GM12875 (cell line): ENCODE data around the gene GCSAML.

ENCODE experiments used
- H3K4me3 ChIP-seq: one replicate; pipeline ENCODE4 v1.5.1; 2011; ENCODE audit warnings: low read depth, low read length, control low read depth
- TF ChIP-seq, protein P1 (sequence below): IDR thresholded peaks from 2 replicates; pipeline ENCODE4 v1.5.1; 2011; ENCODE audit warnings: low read depth, mild to moderate bottlenecking, control low read depth, inconsistent platforms, low read length, moderate library complexity, borderline replicate concordance; ENCODE audit not compliant: insufficient read depth

GCSAML gene

DNA sequence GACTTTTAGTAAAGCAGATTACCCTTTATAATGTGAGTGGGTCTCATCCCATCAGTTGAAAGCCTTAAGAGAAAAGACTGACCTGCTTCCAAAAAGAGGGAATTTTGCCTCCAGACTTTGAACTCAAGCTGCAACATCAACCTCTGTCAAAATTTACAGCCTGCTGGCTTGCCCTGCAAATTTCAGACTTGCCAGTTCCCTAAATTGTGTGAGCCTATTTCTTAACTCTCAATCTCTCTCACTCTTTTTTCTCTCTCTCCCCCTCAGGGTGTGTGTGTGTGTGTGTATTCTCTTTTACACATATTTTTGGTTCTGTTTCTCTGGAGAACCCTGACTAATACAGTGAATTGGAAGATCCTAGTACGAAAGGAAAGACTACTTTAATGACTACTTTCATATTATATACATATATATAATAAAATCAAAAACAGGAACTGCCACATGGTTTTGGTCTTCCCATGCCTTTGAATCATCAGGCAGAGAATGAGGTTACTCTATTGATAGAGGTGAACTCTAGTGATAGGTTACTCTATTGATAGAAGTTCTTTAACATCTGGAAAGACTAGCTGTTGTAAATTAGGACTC lies 19.1 kb upstream of the GCSAML start:
- no peak overlapping the region for H3K4me3 ChIP-seq
- TF ChIP-seq, protein P1, sequence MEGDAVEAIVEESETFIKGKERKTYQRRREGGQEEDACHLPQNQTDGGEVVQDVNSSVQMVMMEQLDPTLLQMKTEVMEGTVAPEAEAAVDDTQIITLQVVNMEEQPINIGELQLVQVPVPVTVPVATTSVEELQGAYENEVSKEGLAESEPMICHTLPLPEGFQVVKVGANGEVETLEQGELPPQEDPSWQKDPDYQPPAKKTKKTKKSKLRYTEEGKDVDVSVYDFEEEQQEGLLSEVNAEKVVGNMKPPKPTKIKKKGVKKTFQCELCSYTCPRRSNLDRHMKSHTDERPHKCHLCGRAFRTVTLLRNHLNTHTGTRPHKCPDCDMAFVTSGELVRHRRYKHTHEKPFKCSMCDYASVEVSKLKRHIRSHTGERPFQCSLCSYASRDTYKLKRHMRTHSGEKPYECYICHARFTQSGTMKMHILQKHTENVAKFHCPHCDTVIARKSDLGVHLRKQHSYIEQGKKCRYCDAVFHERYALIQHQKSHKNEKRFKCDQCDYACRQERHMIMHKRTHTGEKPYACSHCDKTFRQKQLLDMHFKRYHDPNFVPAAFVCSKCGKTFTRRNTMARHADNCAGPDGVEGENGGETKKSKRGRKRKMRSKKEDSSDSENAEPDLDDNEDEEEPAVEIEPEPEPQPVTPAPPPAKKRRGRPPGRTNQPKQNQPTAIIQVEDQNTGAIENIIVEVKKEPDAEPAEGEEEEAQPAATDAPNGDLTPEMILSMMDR = no peak

DNA sequence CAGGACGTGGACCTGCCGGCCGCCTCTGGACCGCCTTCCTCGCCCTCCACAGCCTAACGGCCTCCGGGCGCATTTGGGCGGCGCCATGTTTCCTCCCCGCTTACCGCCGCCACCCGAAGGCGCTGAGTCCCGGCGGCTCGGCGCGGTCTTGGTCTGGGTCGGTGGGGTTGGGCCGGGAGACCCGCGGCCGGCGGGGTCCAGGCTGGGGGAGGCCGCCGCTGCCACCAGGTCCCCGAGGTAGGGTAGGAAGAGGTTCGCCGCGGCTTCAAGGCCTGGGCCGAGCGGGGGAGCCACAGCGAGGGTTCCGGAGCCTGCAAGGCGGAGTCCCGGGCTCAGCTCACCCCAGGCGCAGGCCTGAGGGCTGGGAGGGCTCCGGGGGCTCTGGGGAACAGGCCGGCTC lies 18.1 kb upstream of the GCSAML start:
- no peak overlapping the region for H3K4me3 ChIP-seq
- TF ChIP-seq, protein P1 = no peak

DNA sequence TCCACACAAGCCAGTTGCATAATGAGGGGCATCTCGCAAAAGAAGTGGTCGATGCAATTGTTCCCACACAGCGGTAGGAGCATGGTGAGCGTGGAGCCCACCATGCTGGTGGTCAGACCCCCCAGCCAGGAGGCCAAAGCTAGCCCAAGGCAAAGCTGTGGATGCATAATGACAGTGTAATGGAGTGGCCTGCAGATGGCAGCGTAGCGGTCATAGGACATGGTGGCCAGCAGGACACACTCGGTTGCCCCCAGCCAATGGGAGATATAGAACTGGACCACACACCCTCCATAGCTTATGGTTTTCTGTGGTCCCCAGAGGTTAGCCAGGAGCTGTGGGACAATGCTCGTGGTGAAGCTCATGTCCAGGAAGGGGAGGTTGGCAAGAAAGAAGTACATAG lies 17.0 kb upstream of the GCSAML start:
- no peak overlapping the region for H3K4me3 ChIP-seq
- TF ChIP-seq, protein P1 = no peak

DNA sequence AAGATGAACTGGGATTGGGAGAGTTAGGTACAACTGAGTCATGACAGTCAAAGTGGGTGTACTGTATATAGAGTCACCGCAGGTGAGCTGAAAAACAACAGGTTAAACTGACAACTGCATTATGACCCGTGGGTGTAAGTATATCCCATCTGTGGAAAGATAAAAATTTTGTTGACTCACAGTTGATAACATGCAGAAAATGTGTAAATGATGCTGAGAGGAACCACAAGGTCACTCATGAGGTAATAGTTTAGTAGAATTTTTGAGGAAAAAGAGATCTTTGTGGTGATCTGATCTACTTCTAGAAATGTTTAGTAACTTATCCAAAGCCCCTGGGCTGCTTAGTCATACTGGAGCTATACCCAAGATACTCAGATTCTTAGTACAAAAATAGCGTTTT lies 13.5 kb upstream of the GCSAML start:
- no peak overlapping the region for H3K4me3 ChIP-seq
- TF ChIP-seq, protein P1 = no peak

DNA sequence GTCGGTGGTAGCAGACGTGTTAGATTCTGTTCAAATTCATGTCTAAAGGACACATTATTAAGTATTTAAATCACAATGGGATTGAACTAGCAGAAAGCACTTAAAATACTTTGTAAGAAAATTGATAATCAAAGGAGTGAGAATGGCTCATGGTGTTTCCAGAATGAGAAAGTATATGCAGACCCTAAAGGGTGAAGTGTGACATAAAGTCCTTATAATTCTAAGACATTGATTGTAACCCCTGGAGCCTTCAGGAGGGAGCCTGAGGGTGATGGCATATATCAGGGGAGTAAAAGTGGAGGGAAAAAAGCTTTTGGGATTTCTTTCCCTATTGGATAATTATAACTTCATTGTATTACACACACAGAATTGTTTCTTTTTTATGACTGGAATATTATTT lies 12.6 kb upstream of the GCSAML start, which contains the start of gene OR2C3:
OR2C3 (minus strand) TSS at position 101 of the 400 bp plus-strand sequence. CDS start 3,929 bp downstream, outside the sequence.
- H3K4me3 ChIP-seq = no peak within 1 kb of the TSS
- TF ChIP-seq, protein P1 = no peak

DNA sequence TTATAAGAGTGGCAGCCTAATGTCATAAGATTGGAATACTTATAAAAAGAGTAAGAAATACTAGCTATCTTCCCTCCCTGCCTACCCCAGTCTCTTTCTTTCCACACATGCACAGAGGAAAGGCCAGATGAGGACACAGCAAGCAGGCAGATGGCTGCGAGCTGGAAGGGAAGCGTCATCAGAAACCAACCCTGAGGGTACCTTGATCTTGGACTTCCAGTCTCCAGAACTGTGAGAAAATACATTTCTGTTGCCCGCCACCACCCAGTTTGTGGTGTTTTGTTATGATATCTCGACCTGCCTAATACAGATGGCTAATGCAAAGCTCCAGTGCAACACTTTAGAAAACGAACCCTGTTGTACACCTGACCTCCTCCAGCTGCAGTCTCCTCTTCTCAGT lies 10.4 kb upstream of the GCSAML start:
- H3K4me3 ChIP-seq = no peak overlapping the region
- TF ChIP-seq, protein P1 = no peak

DNA sequence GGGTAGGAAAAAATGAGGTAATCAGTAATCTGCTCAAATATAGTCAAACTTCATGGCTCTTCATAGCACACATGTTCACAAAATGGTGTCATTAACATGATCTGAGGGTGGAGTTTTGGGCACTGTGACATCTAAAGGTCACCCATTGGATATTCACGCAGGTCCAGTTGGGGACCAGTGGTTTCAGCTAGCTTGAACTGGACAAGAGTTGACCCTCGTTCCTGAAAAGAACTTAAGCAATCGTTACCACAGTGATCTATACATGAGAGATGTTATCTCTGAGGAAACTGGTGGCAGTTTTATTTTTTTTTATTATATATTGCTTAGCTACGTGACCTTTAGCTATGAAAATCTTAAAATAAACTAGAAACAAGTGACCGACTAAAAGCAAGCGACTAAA lies 9.7 kb upstream of the GCSAML start:
- TF ChIP-seq, protein P1 = no peak
- H3K4me3 ChIP-seq = no peak overlapping the region
